Measurements from ENCODE around the gene SELENBP1.
A peak's percentile ranks its signal among the peaks of the same experiment; 100 is the strongest.

Gene SELENBP1

DNA sequence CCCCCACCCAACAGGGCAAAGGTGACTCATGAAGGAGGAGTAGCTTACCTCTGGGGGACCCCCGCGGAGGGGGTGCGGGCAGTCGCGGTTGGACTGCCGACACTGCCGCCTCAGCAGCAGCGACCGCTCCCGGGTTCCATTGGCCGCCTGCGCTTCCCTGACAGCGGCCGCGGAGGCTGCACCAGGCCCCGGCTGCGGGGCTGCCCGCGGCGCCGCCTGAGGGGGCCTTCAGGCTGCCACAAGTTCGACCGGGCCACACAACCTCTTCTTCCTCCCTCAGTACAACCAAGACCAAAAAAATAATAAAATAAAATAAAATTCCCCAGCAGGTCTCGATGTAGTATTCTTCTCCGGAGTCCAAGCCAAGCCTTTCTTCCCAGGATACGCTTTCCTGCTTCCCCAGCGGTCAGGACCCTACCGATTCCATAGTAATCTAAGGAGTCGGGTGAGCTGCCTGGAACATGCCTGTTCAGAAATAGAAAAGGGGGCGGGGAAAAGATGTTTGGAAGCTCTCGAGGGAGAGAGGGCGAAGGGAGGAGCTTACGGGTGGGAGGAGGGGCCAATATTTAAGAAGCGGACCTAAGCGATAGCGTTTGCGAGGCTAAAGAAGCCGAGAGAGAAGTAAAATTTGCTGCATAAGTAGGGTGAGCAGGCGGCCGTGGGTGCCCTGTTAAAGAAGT lies 45.1 kb downstream of the SELENBP1 start, which contains the start of gene PI4KB:
Gene PI4KB (minus strand): TSS at position 194 of the 680 bp plus-strand sequence. CDS start 10,935 bp downstream, outside the sequence.
- H3K4me3 ChIP-seq: peak within 1 kb of the TSS; percentile 97
- peak within 1 kb of the TSS; percentile 92 to 98 for H3K27ac ChIP-seq
- DNase-seq (ENCODE audit: low spot score): peak; percentile 94
- TF ChIP-seq, protein P1, sequence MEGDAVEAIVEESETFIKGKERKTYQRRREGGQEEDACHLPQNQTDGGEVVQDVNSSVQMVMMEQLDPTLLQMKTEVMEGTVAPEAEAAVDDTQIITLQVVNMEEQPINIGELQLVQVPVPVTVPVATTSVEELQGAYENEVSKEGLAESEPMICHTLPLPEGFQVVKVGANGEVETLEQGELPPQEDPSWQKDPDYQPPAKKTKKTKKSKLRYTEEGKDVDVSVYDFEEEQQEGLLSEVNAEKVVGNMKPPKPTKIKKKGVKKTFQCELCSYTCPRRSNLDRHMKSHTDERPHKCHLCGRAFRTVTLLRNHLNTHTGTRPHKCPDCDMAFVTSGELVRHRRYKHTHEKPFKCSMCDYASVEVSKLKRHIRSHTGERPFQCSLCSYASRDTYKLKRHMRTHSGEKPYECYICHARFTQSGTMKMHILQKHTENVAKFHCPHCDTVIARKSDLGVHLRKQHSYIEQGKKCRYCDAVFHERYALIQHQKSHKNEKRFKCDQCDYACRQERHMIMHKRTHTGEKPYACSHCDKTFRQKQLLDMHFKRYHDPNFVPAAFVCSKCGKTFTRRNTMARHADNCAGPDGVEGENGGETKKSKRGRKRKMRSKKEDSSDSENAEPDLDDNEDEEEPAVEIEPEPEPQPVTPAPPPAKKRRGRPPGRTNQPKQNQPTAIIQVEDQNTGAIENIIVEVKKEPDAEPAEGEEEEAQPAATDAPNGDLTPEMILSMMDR (IDR thresholded peaks at IDR 0.05): no peak

DNA sequence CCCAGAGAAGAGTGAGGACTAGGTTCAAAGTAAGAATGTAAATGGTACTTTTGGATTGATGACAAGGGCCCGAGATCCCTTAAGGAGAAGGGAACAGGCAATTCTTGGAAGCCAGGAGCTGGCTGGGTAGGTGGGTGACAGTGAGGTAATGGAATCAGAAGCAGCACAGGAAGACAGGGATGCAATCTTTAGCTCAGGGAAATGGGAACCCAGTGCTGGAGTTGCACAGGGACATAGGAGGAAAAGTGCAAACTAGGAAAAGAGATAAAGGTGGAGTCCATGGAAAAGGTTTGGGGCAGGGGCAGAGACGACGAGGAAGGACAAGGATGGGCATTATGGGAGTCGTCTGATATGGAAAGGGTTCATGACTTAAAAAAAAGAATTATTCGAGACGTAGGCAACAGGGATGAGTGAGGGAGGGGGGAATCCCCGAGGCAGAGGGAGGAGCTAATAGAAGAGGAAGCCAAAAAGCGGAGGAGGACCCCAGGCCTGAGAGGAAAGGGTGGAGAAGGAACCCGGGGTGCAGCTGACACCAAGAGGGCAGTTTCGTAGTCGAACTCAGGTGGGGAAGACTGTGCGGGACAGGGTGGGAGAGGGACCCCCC lies 45.8 kb downstream of the SELENBP1 start:
- TF ChIP-seq, protein P1 (IDR thresholded peaks at IDR 0.05): no peak
- peak; percentile 79 for DNase-seq (ENCODE audit: low spot score)
- Histone ChIP-seq H3K27ac (peak overlapping the region; percentile 92 to 98), H3K4me3 (peak overlapping the region; percentile 97)

DNA sequence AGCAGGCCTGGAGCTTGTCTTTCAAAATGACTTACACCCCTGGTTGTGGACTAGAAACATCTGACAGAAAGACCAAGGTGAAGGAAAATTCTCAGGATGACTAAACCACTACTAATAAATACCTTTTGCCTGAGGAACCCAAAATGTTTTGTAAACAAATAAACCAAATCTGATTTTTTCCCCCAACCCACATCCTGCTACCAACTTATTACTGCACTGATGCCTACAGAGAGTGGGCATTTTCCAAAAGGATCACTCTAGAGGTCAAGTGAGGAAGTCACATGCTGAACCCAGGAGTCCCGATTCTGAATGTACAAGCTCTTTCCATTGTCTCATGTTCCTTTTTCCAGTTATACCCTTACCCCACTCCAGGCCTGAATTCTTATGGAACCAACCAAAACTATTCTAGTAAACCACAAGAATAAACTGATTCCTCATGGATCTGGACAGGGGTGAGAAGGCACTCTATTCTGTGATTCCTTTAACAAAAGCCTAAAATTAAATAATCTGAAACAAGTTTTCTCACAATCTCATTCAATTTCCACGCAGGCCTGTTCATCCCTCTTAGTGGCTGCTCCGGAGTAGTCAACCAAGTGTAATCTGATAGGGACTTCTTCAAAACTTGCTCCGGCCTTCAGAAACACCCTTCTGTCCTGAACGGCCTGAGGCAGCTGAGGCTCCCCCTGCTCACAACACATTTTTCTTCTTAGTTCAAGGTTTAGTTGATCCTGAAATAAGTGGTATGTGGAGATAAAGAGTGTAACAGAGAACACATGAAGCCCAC lies 46.7 kb downstream of the SELENBP1 start:
- TF ChIP-seq, protein P1 (IDR thresholded peaks at IDR 0.05): no peak
- peak overlapping the region; percentile 92 to 98 for H3K27ac ChIP-seq
- DNase-seq (ENCODE audit: low spot score): no peak
- H3K4me3 ChIP-seq: peak overlapping the region; percentile 97

DNA sequence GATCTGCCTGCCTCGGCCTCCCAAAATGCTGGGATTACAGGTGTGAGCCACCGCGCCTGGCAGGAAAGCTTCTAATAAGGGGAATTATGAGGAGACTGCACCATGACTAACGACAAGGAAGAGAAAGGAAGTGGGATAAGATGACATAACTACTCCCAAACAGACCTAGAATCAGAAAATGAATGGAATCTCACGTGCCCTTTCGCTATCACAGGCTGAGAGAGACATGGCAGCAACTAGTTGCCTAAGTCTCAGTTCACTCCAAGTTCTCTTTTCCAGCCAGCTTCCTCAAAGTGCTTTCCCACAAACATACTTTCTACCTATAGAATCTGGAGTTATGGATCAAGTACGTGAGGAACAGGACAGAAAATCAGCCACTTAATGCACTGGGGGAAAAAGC lies 47.3 kb downstream of the SELENBP1 start:
- H3K4me3 ChIP-seq: no peak overlapping the region

DNA sequence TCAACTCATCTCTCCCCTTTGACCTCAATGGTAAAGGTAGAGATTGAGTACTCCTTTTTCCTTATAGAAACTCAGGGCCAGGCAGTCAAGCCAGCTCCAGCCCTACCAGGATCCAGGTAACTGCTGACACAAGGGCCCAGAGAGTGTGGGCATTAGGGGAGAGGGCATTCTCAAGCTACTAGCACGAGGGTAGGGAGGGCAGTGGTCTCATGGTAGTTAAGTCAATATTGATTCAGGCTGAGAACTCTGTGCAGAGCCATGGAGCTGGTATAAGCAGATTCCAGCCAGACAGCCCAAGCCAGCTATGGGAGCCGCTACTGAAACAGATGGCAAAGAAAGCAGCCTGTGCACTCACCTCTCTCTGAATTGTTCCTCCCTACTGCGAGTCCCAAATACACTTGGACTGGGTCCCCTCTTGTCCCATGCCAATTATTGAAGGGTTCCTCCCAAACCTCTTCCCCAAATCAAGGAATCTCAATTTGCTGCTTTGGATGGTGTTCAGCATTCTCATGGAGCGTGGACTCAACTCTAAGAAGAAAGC lies 48.0 kb downstream of the SELENBP1 start:
- no peak for DNase-seq (ENCODE audit: low spot score)
- Histone ChIP-seq H3K27ac (no peak overlapping the region), H3K4me3 (no peak overlapping the region)
- TF ChIP-seq, protein P1 (IDR thresholded peaks at IDR 0.05): no peak

More for the DNA sequence above, 47.3 kb downstream of the SELENBP1 start:
- no peak for DNase-seq (ENCODE audit: low spot score)
- peak overlapping the region in 1 of 2 donors; percentile 92 for H3K27ac ChIP-seq
- TF ChIP-seq, protein P1 (IDR thresholded peaks at IDR 0.05): no peak

DNA sequence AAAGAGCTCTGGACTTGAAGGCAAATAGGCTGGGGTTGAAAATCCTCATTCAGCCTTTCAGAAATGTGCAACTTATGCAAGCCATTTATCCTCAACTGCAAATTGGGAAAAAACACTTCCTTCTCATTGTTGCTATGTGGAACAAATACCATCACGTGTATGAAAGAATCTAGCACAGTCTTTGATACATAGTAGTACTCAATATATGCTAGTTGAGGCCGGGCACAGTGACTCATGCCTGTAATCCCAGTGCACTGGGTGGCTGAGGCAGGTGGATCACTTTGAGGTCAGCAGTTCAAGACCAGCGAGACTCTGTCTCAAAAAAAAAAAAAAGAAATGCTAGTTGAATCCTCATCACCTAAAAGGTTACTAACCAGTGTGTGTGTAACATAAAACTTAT lies 53.5 kb downstream of the SELENBP1 start:
- Histone ChIP-seq H3K4me3 (no peak overlapping the region), H3K27ac (no peak overlapping the region)
- TF ChIP-seq, protein P1 (IDR thresholded peaks at IDR 0.05): no peak
- no peak for DNase-seq (ENCODE audit: low spot score)

Measured in coronary artery (tissue), 2 donors.